Right lobe of liver (tissue), 6 donors: ENCODE results near the gene KCNMA1. TPM values are rescaled to one million over a fixed set of nuclear protein-coding genes. Genes with fewer than 3 reads are reported as not detected.

Experiments
- ATAC-seq, 4 donors: fragments of 200-7000 bp; cut with Tn5 transposase; one replicate each; pipeline ENCODE4 v1.9.1; 2020; ENCODE audit warnings: mild to moderate bottlenecking in 4 of 4, moderate library complexity in 4 of 4
- DNase-seq, 3 donors: peaks; one replicate each; pipeline ENCODE4 v3.0.0-alpha.2; 2020
- H3K27ac ChIP-seq, 3 donors: fragments of 200-600 bp; one replicate each; pipeline ENCODE4 v1.8.0; 2022
- H3K27me3 ChIP-seq, 2 donors: fragments of 200-600 bp; one replicate each; pipeline ENCODE4 v1.8.0; 2022
- H3K36me3 ChIP-seq, 4 donors: fragments of 200-600 bp; sonication (generic) in 1 of 4; one replicate each; pipeline versions ENCODE4 v1.5.1 to v1.8.0; 2017 to 2022; ENCODE audit warnings: control low read depth in 1 of 4
- H3K4me1 ChIP-seq, 4 donors: fragments of 200-600 bp; sonication (generic) in 1 of 4; one replicate each; pipeline versions ENCODE4 v1.5.1 to v1.8.0; 2017 to 2022; ENCODE audit warnings: control low read depth in 1 of 4
- H3K4me3 ChIP-seq, 3 donors: fragments of 200-600 bp; one replicate each; pipeline ENCODE4 v1.8.0; 2022
- H3K9me3 ChIP-seq, 4 donors: fragments of 200-600 bp; sonication (generic) in 1 of 4; one replicate each; pipeline versions ENCODE4 v1.5.1 to v1.8.0; 2017 to 2022; ENCODE audit warnings: control low read depth in 1 of 4
- POLR2A ChIP-seq: fragments of 450-650 bp; IDR thresholded peaks from one replicate; pipeline ENCODE4 v1.6.1; 2017; ENCODE audit warnings: antibody characterized with exemption, mild to moderate bottlenecking
- WGBS: methylation state at CpG from one replicate; pipeline ENCODE4 v1.1.6; 2018; ENCODE audit warnings: low coverage, low lambda C conversion rate; ENCODE audit not compliant: insufficient coverage; ENCODE audit errors: missing lambda C conversion rate; 5-methylcytosine and 5-hydroxymethylcytosine counted together
- intact Hi-C, 2 donors: fragments of 100-400 bp; cut with DNase I; formaldehyde crosslinking; loops; one replicate each; pipeline versions ENCODE4 v1.11.2 to v1.14.1; 2022
- total RNA-seq, 6 experiments: library from RNA; depleted of rRNA in 2 of 6; stranded (reverse); fragments of >200 nt in 2 of 6; fragmentation: NEBNext Ultra II Directional in 3 of 6; extraction: Animal tissue kit (Norgen Biotek cat#: 25700) in 3 of 6; gene quantifications; one replicate each; pipeline versions ENCODE4 v1.1.0 to v1.2.4, GENCODE V29; 2016 to 2023
- TF ChIP-seq, protein P1 (sequence below), 4 donors: fragments of 200-600 bp in 3 of 4; fragments of 450-650 bp in 1 of 4; IDR thresholded peaks; one replicate each; pipeline versions ENCODE4 v1.5.1 to v1.8.0; 2016 to 2022; ENCODE audit warnings: antibody characterized with exemption in 4 of 4, mild to moderate bottlenecking in 2 of 4
- donor health status: DM: no; HTN: yes; CAD: no.
- donor health status: DM: no; HTN: no; CAD: no.
- donor health status: DM: no; HTN: no; CAD: no.
- donor health status: DM: no; HTN: yes; CAD: no.
- donor health status: DM: no; HTN: yes; CAD: no.

Gene KCNMA1
- total RNA-seq, 6 experiments from 2014 or later, result 5.7 to 48.0 (median 15.1) TPM

DNA sequence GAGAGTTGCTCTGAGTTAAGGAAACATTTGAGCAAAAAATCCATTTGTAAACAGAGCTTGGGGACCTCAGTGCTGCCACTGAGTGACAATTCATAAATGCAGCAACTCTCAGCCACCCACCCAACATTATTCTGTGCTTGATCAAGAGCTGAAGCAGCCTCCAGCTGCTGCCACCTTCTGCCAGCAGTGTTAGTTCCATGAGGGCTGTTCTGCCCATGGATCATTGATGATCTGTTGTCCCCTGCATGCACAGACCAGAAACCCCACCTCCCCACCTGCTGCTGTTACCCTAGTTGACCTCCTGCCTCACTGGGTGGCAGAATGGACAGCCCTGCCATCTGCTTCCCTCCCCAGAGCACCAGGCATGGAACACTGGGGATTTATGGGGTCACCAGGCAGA, 305.4 kb downstream of the KCNMA1 start:
- ATAC-seq, result peak in 1 of 4 donors; percentile 5
- H3K36me3 ChIP-seq, result no peaks in the 10 kb centered on the region
- no peaks in the 10 kb centered on the region for H3K9me3 ChIP-seq
- peaks cover 0 to 21% (median 6%) of the 10 kb centered on the region in 4 donors for H3K4me1 ChIP-seq
- H3K27me3 ChIP-seq, result no peaks in the 10 kb centered on the region
- DNase-seq, result no peak
- intact Hi-C loops, result no loop called here
- no peak overlapping the region for H3K27ac ChIP-seq
- H3K4me3 ChIP-seq, result no peak overlapping the region
- no peak for TF ChIP-seq POLR2A
- TF ChIP-seq, protein P1, sequence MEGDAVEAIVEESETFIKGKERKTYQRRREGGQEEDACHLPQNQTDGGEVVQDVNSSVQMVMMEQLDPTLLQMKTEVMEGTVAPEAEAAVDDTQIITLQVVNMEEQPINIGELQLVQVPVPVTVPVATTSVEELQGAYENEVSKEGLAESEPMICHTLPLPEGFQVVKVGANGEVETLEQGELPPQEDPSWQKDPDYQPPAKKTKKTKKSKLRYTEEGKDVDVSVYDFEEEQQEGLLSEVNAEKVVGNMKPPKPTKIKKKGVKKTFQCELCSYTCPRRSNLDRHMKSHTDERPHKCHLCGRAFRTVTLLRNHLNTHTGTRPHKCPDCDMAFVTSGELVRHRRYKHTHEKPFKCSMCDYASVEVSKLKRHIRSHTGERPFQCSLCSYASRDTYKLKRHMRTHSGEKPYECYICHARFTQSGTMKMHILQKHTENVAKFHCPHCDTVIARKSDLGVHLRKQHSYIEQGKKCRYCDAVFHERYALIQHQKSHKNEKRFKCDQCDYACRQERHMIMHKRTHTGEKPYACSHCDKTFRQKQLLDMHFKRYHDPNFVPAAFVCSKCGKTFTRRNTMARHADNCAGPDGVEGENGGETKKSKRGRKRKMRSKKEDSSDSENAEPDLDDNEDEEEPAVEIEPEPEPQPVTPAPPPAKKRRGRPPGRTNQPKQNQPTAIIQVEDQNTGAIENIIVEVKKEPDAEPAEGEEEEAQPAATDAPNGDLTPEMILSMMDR (IDR thresholded peaks at IDR 0.05), result no peak

DNA sequence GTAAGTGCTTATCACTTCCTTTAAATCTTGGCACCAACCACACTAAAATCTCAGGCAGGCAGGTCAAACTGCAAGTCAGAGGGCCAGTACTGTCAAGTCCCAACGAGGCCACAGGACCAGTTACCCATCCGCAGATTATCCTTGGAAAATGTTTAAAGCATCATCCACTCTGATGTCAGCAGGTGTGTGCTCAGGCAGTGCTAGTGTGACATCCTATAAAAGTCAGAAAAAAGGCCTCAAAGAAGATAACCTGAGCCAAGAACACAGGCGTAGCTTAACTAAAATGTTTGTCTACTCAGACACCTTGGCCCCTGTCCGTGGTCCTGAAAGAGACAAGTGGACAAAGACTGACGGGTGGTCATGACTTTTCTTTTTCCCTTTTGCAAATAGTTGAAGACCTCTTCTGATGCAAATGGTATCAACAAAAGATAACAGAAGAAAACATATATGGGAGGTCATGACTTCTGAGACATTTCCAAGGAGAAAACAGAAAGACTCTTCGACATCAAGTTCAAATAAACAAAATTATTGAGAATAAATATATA, 309.3 kb downstream of the KCNMA1 start:
- ATAC-seq (no peak), DNase-seq (no peak)
- WGBS, result 56% methylated on average over 6 of the region's 6 CpGs
- Histone ChIP-seq H3K4me3 (no peak overlapping the region), H3K27me3 (no peaks in the 10 kb centered on the region), H3K27ac (no peak overlapping the region), H3K9me3 (no peaks in the 10 kb centered on the region), H3K4me1 (peaks cover 0 to 12% (median 4%) of the 10 kb centered on the region in 4 donors), H3K36me3 (no peaks in the 10 kb centered on the region)
- TF ChIP-seq POLR2A, result no peak
- intact Hi-C loops, result no loop called here

DNA sequence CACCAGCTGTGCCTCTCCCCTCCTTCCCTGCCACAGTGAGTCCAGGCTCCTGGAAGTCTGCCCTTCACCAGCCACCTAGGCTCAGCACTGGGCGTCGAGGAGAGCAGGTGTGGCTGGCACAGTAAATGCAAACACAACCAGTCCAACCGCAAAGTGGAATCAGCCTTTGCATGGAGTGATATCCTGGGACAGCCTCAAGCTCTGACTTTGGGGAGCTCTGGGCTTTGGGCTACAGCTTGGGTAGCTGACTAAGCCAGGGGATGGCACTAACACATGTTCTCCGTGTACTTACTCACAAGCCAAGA, 312.4 kb downstream of the KCNMA1 start:
- ATAC-seq (no peak), DNase-seq (no peak)
- TF ChIP-seq, protein P1 (IDR thresholded peaks at IDR 0.05), result no peak
- TF ChIP-seq POLR2A, result no peak
- WGBS, result 58% methylated on average over 3 of the region's 4 CpGs
- no peaks in the 10 kb centered on the region for H3K9me3 ChIP-seq
- H3K36me3 ChIP-seq, result no peaks in the 10 kb centered on the region
- H3K4me3 ChIP-seq, result no peak overlapping the region
- no peak overlapping the region for H3K27ac ChIP-seq
- no peaks in the 10 kb centered on the region for H3K4me1 ChIP-seq
- intact Hi-C loops, result no loop called here
- H3K27me3 ChIP-seq, result no peaks in the 10 kb centered on the region

DNA sequence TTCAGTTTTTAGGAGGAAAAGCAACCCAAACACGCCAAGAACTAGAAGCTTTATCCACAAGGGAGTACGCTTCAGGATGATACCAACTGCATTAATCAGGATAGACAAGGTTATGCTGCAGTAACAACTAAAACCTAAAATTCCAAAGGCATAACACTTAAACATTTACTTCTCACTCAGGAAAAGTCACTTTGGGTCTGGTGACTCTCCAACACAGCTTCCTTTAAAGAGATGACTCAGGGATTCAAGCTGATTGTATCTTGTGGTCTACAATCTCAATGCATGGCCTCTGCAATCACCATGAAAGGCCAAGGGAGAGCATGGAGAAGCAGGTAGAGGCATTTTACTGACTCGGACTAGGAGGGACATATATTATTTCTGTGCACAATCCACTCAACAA, 315.8 kb downstream of the KCNMA1 start:
- Histone ChIP-seq H3K9me3 (no peaks in the 10 kb centered on the region), H3K4me1 (no peaks in the 10 kb centered on the region), H3K36me3 (no peaks in the 10 kb centered on the region), H3K27ac (no peak overlapping the region), H3K4me3 (no peak overlapping the region), H3K27me3 (no peaks in the 10 kb centered on the region)
- DNase-seq, result no peak
- no peak for ATAC-seq
- intact Hi-C loops, result no loop called here
- 64% methylated on average over 3 of the region's 3 CpGs for WGBS
- TF ChIP-seq, protein P1 (IDR thresholded peaks at IDR 0.05), result no peak
- TF ChIP-seq POLR2A, result no peak

DNA sequence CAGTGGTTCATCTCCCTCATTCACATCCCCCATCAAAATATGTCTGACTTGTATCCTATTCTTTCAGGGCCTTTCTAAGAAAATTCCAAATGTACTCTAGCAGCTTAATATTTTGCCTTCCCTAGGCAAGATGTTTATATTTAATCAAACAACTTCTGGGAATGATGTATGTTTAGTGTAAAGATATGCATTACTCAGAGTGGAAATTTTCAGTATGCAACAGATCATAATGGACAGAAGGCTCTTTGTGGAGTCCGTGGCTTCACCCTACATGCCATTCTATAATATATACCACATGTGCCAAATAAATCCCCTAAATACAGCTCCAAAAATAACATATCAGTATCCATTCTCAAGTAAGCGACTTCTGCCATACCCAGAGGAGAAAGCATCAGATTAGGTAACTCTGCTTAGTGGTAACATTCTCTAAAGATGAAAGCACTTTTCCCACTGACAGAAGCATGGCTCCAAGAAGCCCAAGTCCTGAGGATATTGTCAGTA, 316.6 kb downstream of the KCNMA1 start:
- Histone ChIP-seq H3K4me3 (no peak overlapping the region), H3K27ac (no peak overlapping the region), H3K27me3 (no peaks in the 10 kb centered on the region), H3K9me3 (no peaks in the 10 kb centered on the region), H3K4me1 (no peaks in the 10 kb centered on the region), H3K36me3 (no peaks in the 10 kb centered on the region)
- TF ChIP-seq, protein P1 (IDR thresholded peaks at IDR 0.05), result no peak
- TF ChIP-seq POLR2A, result no peak
- 34% methylated on average over 2 of the region's 2 CpGs for WGBS
- ATAC-seq, result no peak
- intact Hi-C loops, result no loop called here
- DNase-seq, result no peak
